EH (cell line): Measurements from ENCODE around the gene SPAG16.

Source experiments
- DNase-seq: peaks from one replicate; pipeline ENCODE4 v3.0.0-alpha.2; 2015; ENCODE audit warnings: low read depth

Gene SPAG16

DNA sequence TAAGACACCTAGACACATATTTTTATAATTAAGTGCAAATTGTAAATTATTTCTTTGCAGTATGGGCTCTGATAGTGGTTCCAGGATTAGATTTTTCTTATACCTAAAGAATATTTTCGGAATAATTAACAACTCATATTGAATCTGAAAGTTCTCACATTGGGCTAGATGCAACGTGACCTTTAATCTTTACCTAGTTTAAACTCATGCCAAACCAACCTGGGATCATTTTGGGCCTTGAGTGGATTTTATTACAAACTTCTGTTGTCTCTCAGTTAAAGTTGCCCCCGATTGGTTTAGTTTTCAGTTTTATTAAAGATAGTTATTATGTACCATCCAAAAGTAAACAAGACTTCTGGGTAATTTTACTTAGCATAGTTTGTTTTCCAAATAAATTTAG, 896.4 kb downstream of the SPAG16 start:
- no peak for DNase-seq

DNA sequence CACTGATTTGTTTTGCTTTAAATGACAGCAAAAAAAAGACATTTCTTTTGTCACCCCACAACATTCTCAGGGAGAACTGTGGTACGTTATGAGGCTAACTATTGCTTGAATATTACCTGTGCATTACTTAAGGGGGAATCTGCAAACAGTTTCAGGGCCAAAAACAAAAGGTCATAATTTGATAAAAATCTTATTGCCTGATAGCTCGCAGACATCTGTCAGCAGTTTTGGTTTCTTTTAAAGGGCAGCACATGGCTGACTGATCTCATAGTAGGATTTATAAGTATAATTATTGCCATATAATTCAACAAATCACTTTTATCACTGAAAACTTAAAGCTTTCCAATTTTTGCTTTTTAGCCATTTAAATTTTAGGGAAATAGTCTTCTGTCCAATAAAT, 900.2 kb downstream of the SPAG16 start:
- DNase-seq = no peak

GRCh38 chr2:214185546-214185945, 901.3 kb downstream of the SPAG16 start:
- DNase-seq = no peak

GRCh38 chr2:214192711-214193110, 908.4 kb downstream of the SPAG16 start:
- DNase-seq = no peak

GRCh38 chr2:214193943-214194342, 909.7 kb downstream of the SPAG16 start:
- DNase-seq = peak; percentile 77

- no peak for DNase-seq
Observed at GRCh38 chr2:214196260-214196659, 912.0 kb downstream of the SPAG16 start.

GRCh38 chr2:214201892-214202291, 917.6 kb downstream of the SPAG16 start:
- DNase-seq = no peak

GRCh38 chr2:214203214-214203613, 919.0 kb downstream of the SPAG16 start:
- DNase-seq = no peak

DNA sequence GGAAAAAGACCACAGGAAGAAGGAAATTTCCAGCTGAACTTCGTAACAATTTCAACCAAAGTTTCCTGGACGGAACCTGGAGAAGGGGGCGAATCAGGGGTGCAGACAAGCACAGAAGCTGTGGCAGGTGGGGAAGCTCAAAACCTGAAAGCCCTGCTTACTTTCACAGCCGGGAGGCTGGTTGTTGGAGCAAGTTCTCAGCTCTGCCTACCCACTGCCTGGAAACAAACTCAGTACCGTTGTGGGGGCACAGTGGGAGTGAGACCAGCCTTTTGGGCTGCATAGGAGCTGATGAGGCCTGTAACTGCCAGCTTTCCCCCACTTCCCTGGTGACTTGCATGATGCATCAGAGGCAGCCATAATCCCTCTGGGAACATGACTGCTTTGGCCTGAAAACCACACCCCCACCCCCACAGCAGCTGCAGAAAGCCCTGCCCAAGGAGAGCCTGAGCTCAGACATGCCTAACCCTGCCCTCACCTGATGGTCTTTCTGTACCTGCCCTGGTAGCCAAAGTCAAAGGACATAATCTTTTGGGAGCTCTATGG, 919.6 kb downstream of the SPAG16 start:
- DNase-seq = peak; percentile 20

DNA sequence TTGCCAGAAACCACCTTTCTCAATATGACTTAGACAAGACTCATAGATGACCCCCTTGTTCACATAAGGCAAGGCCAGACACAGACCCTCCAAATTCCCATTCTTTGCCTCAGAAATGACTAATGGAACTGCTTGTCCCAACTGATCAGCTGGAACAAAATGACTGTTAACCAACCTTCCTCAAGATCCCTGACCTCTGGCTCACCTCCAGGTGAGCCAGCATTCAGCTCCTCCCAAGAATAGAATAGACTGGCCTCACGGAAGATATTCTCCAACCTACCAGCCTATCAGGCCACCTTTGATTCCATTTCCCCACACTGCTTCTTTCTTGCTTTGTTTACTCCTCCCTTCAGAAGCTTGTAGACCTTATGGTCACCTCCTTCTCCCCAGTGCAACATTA, 930.8 kb downstream of the SPAG16 start:
- no peak for DNase-seq

DNA sequence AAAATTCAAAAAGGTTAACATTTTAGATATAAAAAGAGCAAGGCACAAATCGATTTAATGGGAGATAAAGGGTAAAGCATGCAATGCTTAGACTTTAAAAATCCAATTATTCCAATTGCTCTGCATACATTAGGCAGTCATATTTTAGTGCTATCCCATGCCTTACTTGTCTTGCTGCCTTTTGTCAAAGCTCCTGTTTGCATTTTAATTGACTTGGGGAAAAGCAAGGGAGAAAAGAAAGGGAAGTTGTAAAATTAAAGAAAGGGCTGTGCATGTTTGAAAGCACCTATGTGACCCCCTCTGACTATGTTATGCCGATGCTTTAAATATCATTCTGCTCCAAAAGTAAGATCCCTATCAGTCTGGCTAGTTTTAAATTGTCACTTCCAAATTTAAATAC, 932.9 kb downstream of the SPAG16 start:
- no peak for DNase-seq

GRCh38 chr2:214217599-214217998, 933.3 kb downstream of the SPAG16 start:
- no peak for DNase-seq

DNA sequence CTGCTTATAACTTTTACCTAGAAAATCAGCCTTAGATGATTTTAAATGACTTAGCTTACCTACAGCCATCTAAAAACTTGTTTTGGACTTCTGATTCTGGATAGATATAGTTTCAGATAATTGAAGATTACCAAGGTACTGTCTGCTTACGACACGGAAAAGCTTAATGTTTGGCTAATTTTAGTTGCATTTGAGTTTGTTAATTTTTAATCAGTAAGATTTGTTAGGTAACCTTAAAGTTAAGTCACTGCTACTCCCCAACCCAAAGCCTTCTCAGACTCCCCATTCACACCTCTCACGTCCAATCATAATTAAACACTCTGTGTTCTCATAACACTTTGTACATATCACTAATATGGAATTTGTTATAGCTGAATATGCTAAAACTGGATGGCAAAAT, 936.0 kb downstream of the SPAG16 start:
- no peak for DNase-seq

- peak; percentile 2 for DNase-seq
Observed at GRCh38 chr2:214226061-214226460, 941.8 kb downstream of the SPAG16 start.

- peak; percentile 10 for DNase-seq
Observed at GRCh38 chr2:214232271-214232670, 948.0 kb downstream of the SPAG16 start.

GRCh38 chr2:214233164-214233563, 948.9 kb downstream of the SPAG16 start:
- no peak for DNase-seq

DNA sequence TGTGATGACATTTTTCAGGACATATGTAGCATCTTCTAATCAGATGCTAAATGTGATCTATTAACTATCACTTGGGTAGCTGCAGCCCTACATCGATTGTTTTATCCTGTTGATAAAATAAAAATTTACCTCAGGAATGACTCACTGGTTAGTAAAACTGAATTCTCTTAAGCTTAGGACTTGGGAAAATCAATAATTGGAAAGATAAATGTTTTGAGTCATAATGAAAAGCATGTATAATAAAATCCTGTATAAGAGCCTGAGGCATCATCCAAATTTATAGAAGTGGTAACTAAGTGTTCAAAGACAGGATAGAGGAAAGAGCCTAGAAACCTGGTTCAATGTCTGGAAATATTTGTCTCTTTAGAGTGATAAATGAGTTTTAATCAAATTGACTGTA, 958.5 kb downstream of the SPAG16 start:
- DNase-seq = no peak

DNA sequence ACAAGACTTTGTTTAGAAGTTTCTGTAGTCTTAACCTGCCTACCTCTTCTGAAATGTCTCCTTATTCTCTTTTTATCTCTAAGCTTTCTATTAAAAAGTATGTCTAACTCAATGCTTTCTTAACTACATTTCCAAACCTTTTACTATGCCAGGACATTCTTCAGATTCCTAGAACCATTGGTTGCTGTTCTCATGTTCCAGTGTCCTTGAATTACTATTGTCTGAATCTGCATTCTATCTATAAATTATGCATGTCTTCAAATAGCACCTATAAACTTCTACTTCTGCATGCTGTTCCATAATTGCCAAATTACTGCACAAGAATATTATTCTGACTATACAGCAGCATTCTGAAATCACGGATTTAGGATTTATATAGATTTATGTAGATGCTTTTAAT, 960.6 kb downstream of the SPAG16 start:
- DNase-seq = peak; percentile 42

GRCh38 chr2:214246417-214246816, 962.2 kb downstream of the SPAG16 start:
- DNase-seq = no peak

DNA sequence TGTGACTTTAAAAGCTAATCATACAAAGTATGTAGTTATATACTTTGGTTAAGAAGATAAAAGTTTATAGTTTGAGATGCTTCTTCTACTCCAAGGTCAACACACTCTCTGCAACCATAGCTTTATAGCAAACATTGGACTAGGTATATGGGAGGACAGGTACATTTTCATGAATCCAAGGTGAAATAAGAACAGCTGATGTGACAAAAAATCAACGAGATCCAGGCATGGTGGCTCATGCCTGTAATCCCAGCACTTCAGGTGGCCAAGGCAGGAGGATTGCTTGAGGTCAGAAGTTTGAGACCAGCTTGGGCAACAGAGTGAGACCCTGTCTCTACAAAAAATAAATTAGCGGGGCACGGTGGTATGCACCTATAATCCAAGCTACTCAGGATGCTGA, 963.3 kb downstream of the SPAG16 start:
- no peak for DNase-seq

GRCh38 chr2:214255046-214255445, 970.8 kb downstream of the SPAG16 start:
- DNase-seq = no peak

DNA sequence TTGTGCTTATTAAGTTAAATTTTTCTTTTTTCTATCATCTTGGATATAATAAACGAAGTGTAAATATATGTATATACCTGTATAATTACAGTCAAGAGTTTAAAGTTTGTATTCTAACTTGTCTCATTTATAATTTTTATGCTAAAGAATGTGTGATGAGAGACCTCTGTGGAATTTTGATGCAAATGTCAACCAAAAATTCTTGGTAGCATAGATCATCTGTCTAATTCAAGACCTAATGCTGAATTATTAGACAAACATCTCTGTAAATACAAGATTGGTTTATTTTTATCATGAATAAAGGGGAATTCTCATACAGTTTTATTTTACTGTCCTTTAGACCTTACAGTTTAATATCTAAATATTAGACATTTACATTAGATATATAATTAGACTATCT, 977.4 kb downstream of the SPAG16 start:
- DNase-seq = peak; percentile 40

DNA sequence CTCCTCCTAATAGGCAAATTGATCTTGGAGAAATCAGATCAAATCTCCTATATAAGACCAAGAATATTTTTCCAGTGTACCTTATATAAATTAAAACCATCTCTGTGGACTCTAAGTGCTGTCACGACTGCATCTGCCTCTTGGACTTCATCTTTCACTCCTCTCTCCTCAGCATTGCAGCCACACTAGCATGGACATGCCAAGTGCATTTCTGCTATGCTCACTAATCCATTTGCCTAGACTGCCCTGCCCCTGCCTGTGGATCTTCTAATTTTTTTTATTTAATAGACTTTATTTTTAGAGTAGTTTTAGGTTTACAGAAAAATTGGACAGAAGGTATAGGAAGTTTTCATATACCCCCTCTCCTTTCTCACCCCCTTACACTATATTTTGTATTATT, 979.9 kb downstream of the SPAG16 start:
- no peak for DNase-seq

DNA sequence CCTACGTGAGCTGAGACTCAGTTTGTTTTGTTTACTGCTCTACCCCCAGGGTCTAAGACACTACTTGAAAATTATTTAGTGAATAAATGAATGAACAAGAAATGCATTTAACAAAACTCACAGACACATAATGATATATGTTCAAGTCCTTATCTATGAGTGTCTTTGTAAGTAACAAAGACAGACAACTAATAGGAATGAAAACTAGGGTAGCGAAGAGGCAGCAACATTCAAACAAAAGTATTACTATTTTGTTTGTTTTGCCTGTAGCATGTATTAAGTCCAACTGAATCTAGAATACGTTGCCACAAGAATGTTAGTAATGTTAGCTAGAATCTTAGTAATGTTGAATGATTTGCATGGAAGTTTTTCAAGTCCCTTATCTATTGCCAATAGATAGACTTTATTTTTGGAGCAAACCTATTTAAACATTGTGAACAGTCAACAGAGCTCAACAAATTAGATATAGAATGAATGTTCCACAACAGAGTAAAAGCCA, 981.8 kb downstream of the SPAG16 start:
- DNase-seq = peak; percentile 24

GRCh38 chr2:214277880-214278279, 993.6 kb downstream of the SPAG16 start:
- no peak for DNase-seq
